BJ (cell line): ENCODE measurements around the gene WIPI1. TPM values are rescaled to one million over a fixed set of nuclear protein-coding genes. Genes with fewer than 3 reads are reported as not detected.
A peak's percentile ranks its signal among the peaks of the same experiment; 100 is the strongest.

Experiments used
- CTCF ChIA-PET: fragments of 350-600 bp; formaldehyde crosslinking; extraction: SDS; loops from one replicate; lab custom pipeline; 2021; ENCODE audit warnings: antibody characterized with exemption, inconsistent platforms; lab: Yijun Ruan, JAX
- POLR2A ChIA-PET: fragments of 300-600 bp; sonication (Branson Sonifier 250); formaldehyde crosslinking; extraction: SDS; loops from one replicate; lab custom pipeline; 2021; ENCODE audit warnings: antibody characterized with exemption; lab: Charles Lee
- DNase-seq: peaks from one replicate; pipeline ENCODE4 v3.0.0-alpha.2; 2011; ENCODE audit warnings: low read depth
- H3K27me3 ChIP-seq: 2 replicates; pipeline ENCODE4 v1.6.0; 2011; ENCODE audit warnings: low read length; ENCODE audit not compliant: control insufficient read depth, insufficient read depth
- H3K36me3 ChIP-seq: 2 replicates; pipeline ENCODE4 v1.5.1; 2011; ENCODE audit warnings: low read length; ENCODE audit not compliant: control insufficient read depth, insufficient read depth
- H3K4me3 ChIP-seq: 2 replicates; pipeline ENCODE4 v1.5.1; 2011; ENCODE audit warnings: low read depth, mild to moderate bottlenecking, control low read depth, low read length
- polyA plus RNA-seq: library from polyadenylated mRNA; depleted of rRNA; stranded (reverse); fragments of >200 nt; gene quantifications from 2 replicates; pipeline ENCODE4 v1.2.3, GENCODE V29; 2011
- TF ChIP-seq, protein P1 (sequence below): IDR thresholded peaks from 2 replicates; pipeline ENCODE4 v1.5.1; 2011; ENCODE audit warnings: low read depth, mild to moderate bottlenecking, control low read depth, inconsistent platforms, low read length, moderate library complexity; ENCODE audit not compliant: insufficient read depth

WIPI1 gene
- polyA plus RNA-seq, 1 experiment, result 79.1 TPM

DNA sequence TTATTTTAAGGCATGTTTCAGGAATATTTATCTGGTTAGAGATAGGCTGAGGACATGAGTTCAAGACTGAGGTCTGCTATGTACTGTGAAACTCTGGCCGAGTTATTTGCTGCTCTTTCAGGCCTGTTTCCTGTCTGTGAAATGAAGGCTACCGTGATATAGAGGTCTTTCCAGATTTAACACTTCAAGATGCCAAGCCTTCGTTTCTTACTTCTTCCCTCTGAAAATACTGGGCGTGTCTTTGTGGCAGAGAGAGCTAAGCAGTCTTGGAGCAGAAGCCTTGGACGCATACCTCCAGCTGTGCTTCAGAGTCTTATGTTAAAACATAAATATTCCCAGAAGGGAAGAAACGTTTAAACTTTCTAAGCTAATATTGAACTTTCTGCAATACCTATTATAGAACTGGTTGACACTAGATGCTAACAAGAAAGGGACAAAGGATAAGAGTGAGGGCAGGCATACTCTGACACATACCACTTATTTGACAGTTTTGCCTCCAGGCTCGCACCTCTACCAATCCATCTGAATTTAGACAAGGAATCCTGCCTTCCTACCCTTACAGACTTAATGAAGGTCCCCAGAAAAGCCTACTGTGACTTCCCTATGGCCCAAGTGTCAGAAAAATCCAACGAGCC is 17.5 kb downstream of the WIPI1 start:
- no peak for DNase-seq
- Histone ChIP-seq H3K27me3 (no peaks in the 10 kb centered on the region), H3K4me3 (no peak overlapping the region), H3K36me3 (peaks cover 8% of the 10 kb centered on the region)
- ChIA-PET POLR2A (no interaction called here), CTCF (interaction anchor here (0.7 to 1.4 kb wide), 4 partner anchors 14 to 267 kb away, joined by 3 to 5 read pairs (median 3); no protein-coding TSS in a partner anchor)
- TF ChIP-seq, protein P1, sequence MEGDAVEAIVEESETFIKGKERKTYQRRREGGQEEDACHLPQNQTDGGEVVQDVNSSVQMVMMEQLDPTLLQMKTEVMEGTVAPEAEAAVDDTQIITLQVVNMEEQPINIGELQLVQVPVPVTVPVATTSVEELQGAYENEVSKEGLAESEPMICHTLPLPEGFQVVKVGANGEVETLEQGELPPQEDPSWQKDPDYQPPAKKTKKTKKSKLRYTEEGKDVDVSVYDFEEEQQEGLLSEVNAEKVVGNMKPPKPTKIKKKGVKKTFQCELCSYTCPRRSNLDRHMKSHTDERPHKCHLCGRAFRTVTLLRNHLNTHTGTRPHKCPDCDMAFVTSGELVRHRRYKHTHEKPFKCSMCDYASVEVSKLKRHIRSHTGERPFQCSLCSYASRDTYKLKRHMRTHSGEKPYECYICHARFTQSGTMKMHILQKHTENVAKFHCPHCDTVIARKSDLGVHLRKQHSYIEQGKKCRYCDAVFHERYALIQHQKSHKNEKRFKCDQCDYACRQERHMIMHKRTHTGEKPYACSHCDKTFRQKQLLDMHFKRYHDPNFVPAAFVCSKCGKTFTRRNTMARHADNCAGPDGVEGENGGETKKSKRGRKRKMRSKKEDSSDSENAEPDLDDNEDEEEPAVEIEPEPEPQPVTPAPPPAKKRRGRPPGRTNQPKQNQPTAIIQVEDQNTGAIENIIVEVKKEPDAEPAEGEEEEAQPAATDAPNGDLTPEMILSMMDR, result no peak

DNA sequence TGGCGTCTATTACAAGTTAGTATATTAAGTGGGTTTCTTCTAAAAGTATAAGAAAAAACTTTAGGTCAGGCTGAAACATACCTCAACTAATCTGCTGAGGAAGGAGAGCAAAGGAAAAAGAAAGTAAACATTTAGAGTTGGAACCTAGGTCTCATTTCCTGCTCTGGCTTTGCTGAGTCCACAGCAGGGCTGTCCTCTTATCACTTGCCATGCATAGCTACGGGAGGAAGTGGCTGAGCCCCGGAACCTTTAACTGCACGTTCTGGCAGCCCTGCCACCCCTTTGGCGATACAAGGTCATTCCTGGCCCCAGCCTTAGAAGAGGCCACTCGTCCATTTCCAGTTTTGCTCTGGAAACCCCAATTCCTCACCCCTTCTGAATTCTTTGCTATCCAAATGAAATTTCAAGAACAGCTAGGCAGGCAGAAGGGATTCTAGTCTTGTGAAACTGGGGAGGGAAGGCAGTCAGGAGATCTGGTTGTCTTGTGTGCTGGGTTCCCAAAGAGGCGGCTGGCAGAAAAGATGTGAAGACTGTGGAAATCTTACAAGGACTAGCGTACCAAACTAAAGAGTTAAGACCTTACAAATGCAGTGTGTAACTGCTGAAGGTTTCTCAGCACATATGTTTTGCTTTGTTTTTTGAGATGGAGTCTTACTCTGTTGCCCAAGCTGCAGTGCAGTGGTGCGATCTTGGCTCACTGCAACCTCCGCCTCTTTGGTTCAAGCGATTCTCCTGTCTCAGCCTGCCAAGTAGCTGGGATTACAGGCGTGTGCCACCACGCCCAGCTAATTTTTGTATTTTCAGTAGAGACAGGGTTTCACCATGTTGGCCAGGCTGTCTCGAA is 19.1 kb downstream of the WIPI1 start:
- Histone ChIP-seq H3K27me3 (no peaks in the 10 kb centered on the region), H3K4me3 (no peak overlapping the region), H3K36me3 (peaks cover 8% of the 10 kb centered on the region)
- DNase-seq, result no peak
- ChIA-PET POLR2A (no interaction called here), CTCF (interaction anchor here (1.2 to 4.2 kb wide), 8 partner anchors 8 to 266 kb away, joined by 3 to 52 read pairs (median 10); no protein-coding TSS in a partner anchor)
- TF ChIP-seq, protein P1, result no peak

DNA sequence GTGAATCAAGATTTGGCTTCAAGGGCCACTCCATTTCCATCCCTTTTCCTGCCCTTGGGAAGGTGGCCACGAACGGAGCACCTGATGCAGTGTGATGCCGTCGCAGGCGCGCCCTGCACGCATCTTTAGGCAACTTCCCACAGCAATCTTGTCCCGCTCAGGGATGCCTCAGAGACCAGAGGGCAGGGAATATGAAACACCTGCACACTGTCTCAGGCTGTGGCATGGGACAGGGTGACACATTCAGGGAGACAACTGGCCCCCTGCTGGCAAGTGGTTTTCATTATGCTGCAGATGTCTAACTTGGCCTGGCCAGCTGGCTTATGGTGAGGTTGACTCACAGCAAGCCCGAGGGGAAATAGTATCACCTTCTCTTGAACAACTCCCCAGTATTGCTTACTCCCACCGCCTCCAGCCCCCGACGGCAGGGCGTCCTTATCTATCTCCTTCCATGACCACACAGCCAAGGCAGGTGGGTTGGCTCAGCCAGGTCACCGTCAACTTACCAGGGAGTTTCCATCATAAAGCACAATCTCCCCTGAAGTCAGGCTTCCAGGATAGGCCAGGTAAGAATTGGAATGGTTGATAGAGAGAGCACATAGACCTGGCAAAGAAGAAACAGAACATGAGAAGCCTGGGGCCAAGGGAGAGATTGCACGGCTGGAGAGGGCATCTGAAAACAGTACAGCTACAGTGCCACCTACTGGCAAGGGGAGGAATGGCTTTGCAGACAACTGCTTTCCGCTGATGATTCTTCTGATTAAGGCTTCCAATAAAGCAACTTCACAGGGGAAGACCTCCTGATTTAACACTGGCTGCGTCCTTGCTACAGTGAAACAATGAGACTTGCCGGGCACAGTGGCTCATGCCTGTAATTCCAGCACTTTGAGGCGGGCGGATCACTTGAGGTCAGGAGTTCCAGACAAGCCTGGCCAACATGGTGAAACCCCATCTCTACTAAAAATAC is 21.1 kb downstream of the WIPI1 start:
- TF ChIP-seq, protein P1, result peak; percentile 93
- no peaks in the 10 kb centered on the region for H3K27me3 ChIP-seq
- H3K4me3 ChIP-seq, result no peak overlapping the region
- DNase-seq, result peak; percentile 55
- ChIA-PET CTCF (interaction anchor here (0.6 to 4.2 kb wide), 35 partner anchors 9 to 324 kb away, joined by 3 to 52 read pairs (median 6); partner anchors contain the start of gene WIPI1), POLR2A (no interaction called here)
- H3K36me3 ChIP-seq, result peaks cover 17% of the 10 kb centered on the region

DNA sequence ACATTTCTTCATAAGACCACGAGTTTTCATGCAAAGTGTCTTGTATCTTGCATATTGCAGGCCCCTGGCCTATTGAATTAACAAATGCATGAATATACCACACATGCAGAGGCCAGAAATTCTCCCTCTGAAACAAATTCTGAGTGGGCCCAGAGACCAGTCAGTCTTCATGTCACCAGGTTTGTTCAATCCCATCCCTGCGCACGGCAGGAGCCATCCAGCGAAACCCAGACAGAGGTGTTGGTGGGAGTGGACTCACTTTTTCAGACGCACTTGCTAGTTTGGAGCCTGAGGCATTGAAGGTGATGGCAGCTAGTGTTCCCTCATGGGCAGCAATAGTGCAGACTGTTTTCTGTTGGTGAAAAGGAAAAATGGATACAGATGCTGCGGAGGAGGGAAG is 21.9 kb downstream of the WIPI1 start:
- POLR2A ChIA-PET, result no interaction called here

More for the DNA sequence above, 21.9 kb downstream of the WIPI1 start:
- no peaks in the 10 kb centered on the region for H3K27me3 ChIP-seq
- TF ChIP-seq, protein P1, result no peak
- DNase-seq, result no peak
- peaks cover 22% of the 10 kb centered on the region for H3K36me3 ChIP-seq
- H3K4me3 ChIP-seq, result no peak overlapping the region
- CTCF ChIA-PET, result interaction anchor here (0.8 to 4.2 kb wide), 24 partner anchors 8 to 325 kb away, joined by 3 to 52 read pairs (median 8); partner anchors contain the start of gene WIPI1
